Measurements from ENCODE around the gene CCDC186. TPM values are rescaled to one million over a fixed set of nuclear protein-coding genes. Genes with fewer than 3 reads are reported as not detected.

The CCDC186 gene
- total RNA-seq, 1 experiment from 2014 or later: 14.4 TPM

DNA sequence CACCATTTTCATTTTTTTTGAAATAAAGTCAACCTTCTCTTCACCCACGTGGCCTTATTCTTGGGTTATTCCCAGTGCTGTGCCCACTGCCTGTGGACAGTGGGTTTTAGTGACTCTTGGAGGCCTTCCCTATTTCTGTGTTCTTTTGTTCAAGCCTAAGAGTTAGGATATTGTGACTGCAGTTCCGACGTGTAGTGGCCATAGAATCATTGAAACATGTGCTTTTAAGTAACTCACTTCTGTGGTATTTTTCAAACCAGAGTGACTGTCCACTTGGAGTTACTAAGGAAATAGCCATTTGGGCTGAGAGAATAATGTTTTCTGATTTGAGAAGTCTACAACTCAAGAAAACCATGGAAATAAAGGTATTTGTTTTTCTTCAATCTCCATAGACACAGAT, 28.8 kb upstream of the CCDC186 start:
- TF ChIP-seq TCF7L2 (IDR thresholded peaks at IDR 0.05; ENCODE audit: low read depth, low read length): no peak
- POLR2A ChIA-PET: no interaction called here

DNA sequence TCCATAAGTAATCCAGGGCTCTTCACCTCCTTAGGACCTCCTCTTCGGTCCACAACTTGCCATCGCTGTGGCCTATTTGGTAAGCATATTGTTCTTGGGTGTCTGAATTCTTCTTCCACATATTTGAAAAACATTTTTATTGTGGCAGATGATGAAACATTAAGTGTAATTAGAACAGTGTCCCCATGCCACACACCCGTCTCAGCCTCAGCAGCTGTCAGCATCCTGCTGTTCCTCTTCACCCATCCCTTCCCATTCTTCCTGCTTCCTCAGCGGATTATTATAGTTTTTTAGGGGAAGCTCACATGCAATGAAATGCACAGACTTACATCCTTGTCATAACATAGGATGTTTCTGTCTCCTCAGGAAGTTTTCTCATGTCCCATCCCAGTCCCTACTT, 25.2 kb upstream of the CCDC186 start:
- Histone ChIP-seq H3K9me3 (ENCODE audit: control insufficient read depth, insufficient read depth, low read depth, low read length) (no peaks in the 10 kb centered on the region), H3K27me3 (ENCODE audit: control insufficient read depth, insufficient read depth, low read length) (peaks cover 12% of the 10 kb centered on the region), H3K36me3 (ENCODE audit: control insufficient read depth, insufficient read depth, low read length) (no peaks in the 10 kb centered on the region), H3K4me3 (ENCODE audit: low read depth in 2 of 2, low read length in 2 of 2) (no peak overlapping the region), H3K4me1 (ENCODE audit: control insufficient read depth, insufficient read depth, low read length) (no peaks in the 10 kb centered on the region), H3K27ac (ENCODE audit: low read length) (no peak overlapping the region)
- in situ Hi-C loops (cut with HindIII; ENCODE audit: low pct_unique_long_range_greater_than_20kb, low sequenced_read_pairs): no loop called here
- no TSS peak for BruUV-seq (replicated peaks)
- ChIA-PET POLR2A (no interaction called here), CTCF (no interaction called here)
- DNase-seq (ENCODE audit: low read depth, low spot score): no peak
- TF ChIP-seq SIN3A (IDR thresholded peaks at IDR 0.05; ENCODE audit: borderline replicate concordance, insufficient read depth, low read depth, low read length) (no peak), POLR2AphosphoS5 (IDR thresholded peaks at IDR 0.05; ENCODE audit: low read depth, low read length) (no peak), TCF7L2 (IDR thresholded peaks at IDR 0.05; ENCODE audit: low read depth, low read length) (no peak)
- TF ChIP-seq, protein P1, sequence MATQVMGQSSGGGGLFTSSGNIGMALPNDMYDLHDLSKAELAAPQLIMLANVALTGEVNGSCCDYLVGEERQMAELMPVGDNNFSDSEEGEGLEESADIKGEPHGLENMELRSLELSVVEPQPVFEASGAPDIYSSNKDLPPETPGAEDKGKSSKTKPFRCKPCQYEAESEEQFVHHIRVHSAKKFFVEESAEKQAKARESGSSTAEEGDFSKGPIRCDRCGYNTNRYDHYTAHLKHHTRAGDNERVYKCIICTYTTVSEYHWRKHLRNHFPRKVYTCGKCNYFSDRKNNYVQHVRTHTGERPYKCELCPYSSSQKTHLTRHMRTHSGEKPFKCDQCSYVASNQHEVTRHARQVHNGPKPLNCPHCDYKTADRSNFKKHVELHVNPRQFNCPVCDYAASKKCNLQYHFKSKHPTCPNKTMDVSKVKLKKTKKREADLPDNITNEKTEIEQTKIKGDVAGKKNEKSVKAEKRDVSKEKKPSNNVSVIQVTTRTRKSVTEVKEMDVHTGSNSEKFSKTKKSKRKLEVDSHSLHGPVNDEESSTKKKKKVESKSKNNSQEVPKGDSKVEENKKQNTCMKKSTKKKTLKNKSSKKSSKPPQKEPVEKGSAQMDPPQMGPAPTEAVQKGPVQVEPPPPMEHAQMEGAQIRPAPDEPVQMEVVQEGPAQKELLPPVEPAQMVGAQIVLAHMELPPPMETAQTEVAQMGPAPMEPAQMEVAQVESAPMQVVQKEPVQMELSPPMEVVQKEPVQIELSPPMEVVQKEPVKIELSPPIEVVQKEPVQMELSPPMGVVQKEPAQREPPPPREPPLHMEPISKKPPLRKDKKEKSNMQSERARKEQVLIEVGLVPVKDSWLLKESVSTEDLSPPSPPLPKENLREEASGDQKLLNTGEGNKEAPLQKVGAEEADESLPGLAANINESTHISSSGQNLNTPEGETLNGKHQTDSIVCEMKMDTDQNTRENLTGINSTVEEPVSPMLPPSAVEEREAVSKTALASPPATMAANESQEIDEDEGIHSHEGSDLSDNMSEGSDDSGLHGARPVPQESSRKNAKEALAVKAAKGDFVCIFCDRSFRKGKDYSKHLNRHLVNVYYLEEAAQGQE (IDR thresholded peaks at IDR 0.05; ENCODE audit: insufficient read depth in 1 of 2, low read depth in 2 of 2, low read length in 1 of 2): no peak
- intact Hi-C loops (cut with micrococcal nuclease; ENCODE audit: unreplicated experiment): no loop called here
- no peak for ATAC-seq

More for the DNA sequence above, 28.8 kb upstream of the CCDC186 start:
- no TSS peak for BruUV-seq (replicated peaks)
- H3K27ac ChIP-seq (ENCODE audit: low read length): no peak overlapping the region
- no peak overlapping the region for H3K4me3 ChIP-seq (ENCODE audit: low read depth in 2 of 2, low read length in 2 of 2)
- H3K27me3 ChIP-seq (ENCODE audit: control insufficient read depth, insufficient read depth, low read length): peaks cover 9% of the 10 kb centered on the region
- CTCF ChIA-PET: no interaction called here
- ATAC-seq (no peak), DNase-seq (ENCODE audit: low read depth, low spot score) (no peak)
- H3K9me3 ChIP-seq (ENCODE audit: control insufficient read depth, insufficient read depth, low read depth, low read length): no peaks in the 10 kb centered on the region
- in situ Hi-C loops (cut with HindIII; ENCODE audit: low pct_unique_long_range_greater_than_20kb, low sequenced_read_pairs): no loop called here
- intact Hi-C loops (cut with micrococcal nuclease; ENCODE audit: unreplicated experiment): no loop called here
- no peaks in the 10 kb centered on the region for H3K36me3 ChIP-seq (ENCODE audit: control insufficient read depth, insufficient read depth, low read length)
- H3K4me1 ChIP-seq (ENCODE audit: control insufficient read depth, insufficient read depth, low read length): no peaks in the 10 kb centered on the region

DNA sequence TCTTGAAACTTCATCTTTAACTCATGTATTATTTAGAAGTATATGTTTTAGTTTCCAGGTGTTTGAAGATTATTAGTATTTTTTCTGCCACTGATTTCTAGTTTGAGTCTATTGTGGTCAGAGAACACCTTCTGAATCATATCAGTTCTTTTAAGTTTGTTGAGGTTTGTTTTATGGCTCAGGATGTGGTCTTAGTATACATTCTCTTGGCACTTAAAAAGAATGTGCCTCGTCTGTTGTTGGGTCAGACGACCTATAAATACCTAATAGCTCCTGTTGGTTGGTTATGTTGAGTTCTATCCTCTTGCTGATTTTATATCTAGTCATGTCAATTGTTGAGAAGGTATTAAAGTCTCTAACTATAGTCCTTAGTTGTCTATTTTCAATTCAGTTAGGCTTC, 21.1 kb upstream of the CCDC186 start:
- intact Hi-C loops (cut with micrococcal nuclease; ENCODE audit: unreplicated experiment): no loop called here
- peaks cover 11% of the 10 kb centered on the region for H3K27me3 ChIP-seq (ENCODE audit: control insufficient read depth, insufficient read depth, low read length)
- in situ Hi-C loops (cut with HindIII; ENCODE audit: low pct_unique_long_range_greater_than_20kb, low sequenced_read_pairs): no loop called here
- no peak for ATAC-seq
- no peaks in the 10 kb centered on the region for H3K36me3 ChIP-seq (ENCODE audit: control insufficient read depth, insufficient read depth, low read length)
- ChIA-PET CTCF (no interaction called here), POLR2A (no interaction called here)
- H3K27ac ChIP-seq (ENCODE audit: low read length): no peak overlapping the region
- H3K4me1 ChIP-seq (ENCODE audit: control insufficient read depth, insufficient read depth, low read length): no peaks in the 10 kb centered on the region
- no peak for DNase-seq (ENCODE audit: low read depth, low spot score)
- no peaks in the 10 kb centered on the region for H3K9me3 ChIP-seq (ENCODE audit: control insufficient read depth, insufficient read depth, low read depth, low read length)
- TF ChIP-seq, protein P1 (IDR thresholded peaks at IDR 0.05; ENCODE audit: insufficient read depth in 1 of 2, low read depth in 2 of 2, low read length in 1 of 2): no peak
- TF ChIP-seq POLR2AphosphoS5 (IDR thresholded peaks at IDR 0.05; ENCODE audit: low read depth, low read length): no peak
- no peak for TF ChIP-seq SIN3A (IDR thresholded peaks at IDR 0.05; ENCODE audit: borderline replicate concordance, insufficient read depth, low read depth, low read length)
- TF ChIP-seq, protein P2, sequence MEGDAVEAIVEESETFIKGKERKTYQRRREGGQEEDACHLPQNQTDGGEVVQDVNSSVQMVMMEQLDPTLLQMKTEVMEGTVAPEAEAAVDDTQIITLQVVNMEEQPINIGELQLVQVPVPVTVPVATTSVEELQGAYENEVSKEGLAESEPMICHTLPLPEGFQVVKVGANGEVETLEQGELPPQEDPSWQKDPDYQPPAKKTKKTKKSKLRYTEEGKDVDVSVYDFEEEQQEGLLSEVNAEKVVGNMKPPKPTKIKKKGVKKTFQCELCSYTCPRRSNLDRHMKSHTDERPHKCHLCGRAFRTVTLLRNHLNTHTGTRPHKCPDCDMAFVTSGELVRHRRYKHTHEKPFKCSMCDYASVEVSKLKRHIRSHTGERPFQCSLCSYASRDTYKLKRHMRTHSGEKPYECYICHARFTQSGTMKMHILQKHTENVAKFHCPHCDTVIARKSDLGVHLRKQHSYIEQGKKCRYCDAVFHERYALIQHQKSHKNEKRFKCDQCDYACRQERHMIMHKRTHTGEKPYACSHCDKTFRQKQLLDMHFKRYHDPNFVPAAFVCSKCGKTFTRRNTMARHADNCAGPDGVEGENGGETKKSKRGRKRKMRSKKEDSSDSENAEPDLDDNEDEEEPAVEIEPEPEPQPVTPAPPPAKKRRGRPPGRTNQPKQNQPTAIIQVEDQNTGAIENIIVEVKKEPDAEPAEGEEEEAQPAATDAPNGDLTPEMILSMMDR (IDR thresholded peaks at IDR 0.05): no peak
- TF ChIP-seq TCF7L2 (IDR thresholded peaks at IDR 0.05; ENCODE audit: low read depth, low read length): no peak
- no TSS peak for BruUV-seq (replicated peaks)
- H3K4me3 ChIP-seq (ENCODE audit: low read depth in 2 of 2, low read length in 2 of 2): no peak overlapping the region

All from Panc1 (cell line).